ENCODE data around the gene CUTA.
"Not testable (repeated sequence)": the region's sequence is repeated elsewhere in the genome, so short reads cannot be mapped to it uniquely, and the experiment has no call there.

CUTA gene

DNA sequence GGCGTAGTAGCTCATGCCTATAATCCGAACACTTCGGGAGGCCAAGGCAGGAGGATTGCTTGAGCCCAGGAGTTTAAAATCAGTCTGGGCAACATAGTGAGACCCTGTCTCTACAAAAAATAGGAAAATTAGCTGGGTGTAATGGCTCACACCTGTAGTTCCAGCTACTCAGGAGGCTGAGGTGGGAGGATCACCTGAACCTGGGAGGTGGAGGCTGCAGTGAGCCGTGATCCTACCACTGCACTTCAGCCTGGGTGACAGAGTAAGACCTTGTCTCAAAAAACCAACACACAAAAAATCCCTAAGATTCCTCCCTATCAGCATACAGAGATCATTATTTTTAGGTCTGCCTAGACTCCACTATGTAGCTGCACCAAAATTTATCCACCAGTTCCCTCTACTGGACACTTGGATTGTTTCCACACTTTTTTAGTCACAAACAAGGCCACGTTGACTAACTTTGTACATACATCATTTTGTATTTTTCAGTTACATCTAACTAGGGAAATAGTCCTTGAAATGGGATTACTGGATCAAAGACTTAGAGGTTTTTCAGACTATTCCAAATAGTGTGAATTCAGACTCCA is 10.7 kb downstream of the CUTA start:
- H3K4me1 Mint-ChIP-seq, result peaks cover 23% of the 10 kb centered on the region
- DNase-seq, result no peak
- H3K36me3 Mint-ChIP-seq (ENCODE audit: low read depth), result peaks cover 35% of the 10 kb centered on the region
- H3K9me3 Mint-ChIP-seq, result no peaks in the 10 kb centered on the region
- no peak overlapping the region for H3K27ac Mint-ChIP-seq
- TF ChIP-seq, protein P1, sequence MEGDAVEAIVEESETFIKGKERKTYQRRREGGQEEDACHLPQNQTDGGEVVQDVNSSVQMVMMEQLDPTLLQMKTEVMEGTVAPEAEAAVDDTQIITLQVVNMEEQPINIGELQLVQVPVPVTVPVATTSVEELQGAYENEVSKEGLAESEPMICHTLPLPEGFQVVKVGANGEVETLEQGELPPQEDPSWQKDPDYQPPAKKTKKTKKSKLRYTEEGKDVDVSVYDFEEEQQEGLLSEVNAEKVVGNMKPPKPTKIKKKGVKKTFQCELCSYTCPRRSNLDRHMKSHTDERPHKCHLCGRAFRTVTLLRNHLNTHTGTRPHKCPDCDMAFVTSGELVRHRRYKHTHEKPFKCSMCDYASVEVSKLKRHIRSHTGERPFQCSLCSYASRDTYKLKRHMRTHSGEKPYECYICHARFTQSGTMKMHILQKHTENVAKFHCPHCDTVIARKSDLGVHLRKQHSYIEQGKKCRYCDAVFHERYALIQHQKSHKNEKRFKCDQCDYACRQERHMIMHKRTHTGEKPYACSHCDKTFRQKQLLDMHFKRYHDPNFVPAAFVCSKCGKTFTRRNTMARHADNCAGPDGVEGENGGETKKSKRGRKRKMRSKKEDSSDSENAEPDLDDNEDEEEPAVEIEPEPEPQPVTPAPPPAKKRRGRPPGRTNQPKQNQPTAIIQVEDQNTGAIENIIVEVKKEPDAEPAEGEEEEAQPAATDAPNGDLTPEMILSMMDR (IDR thresholded peaks at IDR 0.05), result peak; percentile 23
- no peak overlapping the region for H3K4me3 Mint-ChIP-seq
- peaks cover 3% of the 10 kb centered on the region for H3K27me3 Mint-ChIP-seq (ENCODE audit: low read depth, poor library complexity)

DNA sequence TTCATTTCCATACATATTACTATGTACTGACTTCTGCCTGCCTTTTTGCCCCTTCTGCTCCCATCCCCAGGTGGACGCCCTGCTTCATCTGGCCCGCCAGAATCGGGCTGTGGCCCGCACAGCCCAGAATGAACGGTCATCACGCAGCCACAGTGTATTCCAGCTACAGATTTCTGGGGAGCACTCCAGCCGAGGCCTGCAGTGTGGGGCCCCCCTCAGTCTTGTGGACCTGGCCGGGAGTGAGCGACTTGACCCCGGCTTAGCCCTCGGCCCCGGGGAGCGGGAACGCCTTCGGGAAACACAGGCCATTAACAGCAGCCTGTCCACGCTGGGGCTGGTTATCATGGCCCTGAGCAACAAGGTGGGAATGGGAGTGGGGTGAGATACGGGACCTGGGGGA is 11.8 kb downstream of the CUTA start:
- TF ChIP-seq, protein P1 (IDR thresholded peaks at IDR 0.05), result no peak
- peaks cover 35% of the 10 kb centered on the region for H3K36me3 Mint-ChIP-seq (ENCODE audit: low read depth)
- no peak for DNase-seq
- H3K4me1 Mint-ChIP-seq, result peaks cover 15% of the 10 kb centered on the region
- peaks cover 3% of the 10 kb centered on the region for H3K27me3 Mint-ChIP-seq (ENCODE audit: low read depth, poor library complexity)
- H3K27ac Mint-ChIP-seq, result no peak overlapping the region
- no peaks in the 10 kb centered on the region for H3K9me3 Mint-ChIP-seq
- H3K4me3 Mint-ChIP-seq, result no peak overlapping the region

DNA sequence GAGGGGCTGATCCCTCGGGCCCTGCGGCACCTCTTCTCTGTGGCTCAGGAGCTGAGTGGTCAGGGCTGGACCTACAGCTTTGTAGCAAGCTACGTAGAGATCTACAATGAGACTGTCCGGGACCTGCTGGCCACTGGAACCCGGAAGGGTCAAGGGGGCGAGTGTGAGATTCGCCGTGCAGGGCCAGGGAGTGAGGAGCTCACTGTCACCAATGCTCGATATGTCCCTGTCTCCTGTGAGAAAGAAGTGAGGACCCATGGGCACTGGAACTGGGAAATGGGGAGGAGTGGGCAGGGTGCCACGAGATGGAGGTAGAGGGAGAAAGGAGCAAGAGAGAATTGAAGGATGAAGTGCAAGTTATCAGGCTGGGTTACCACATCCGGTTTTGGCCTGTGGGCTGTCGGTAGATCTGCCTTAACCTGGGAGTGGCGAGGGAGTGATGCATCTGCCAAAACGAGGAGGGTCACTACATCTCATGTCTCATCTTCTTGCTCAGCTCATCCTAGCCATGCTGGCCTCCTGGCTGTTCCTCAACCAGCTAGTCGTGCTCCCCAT is 12.4 kb downstream of the CUTA start:
- TF ChIP-seq, protein P1 (IDR thresholded peaks at IDR 0.05), result no peak
- no peak for DNase-seq
- Mint-ChIP-seq H3K27me3 (ENCODE audit: low read depth, poor library complexity) (peaks cover 3% of the 10 kb centered on the region), H3K9me3 (no peaks in the 10 kb centered on the region), H3K36me3 (ENCODE audit: low read depth) (peaks cover 41% of the 10 kb centered on the region), H3K4me1 (peaks cover 15% of the 10 kb centered on the region), H3K4me3 (no peak overlapping the region), H3K27ac (peak overlapping the region; percentile 39)

DNA sequence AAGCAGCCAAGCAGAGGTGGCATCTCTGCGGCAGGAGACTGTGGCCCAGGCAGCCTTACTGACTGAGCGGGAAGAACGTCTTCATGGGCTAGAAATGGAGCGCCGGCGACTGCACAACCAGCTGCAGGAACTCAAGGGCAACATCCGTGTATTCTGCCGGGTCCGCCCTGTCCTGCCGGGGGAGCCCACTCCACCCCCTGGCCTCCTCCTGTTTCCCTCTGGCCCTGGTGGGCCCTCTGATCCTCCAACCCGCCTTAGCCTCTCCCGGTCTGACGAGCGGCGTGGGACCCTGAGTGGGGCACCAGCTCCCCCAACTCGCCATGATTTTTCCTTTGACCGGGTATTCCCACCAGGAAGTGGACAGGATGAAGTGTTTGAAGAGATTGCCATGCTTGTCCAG is 13.0 kb downstream of the CUTA start:
- Mint-ChIP-seq H3K4me3 (no peak overlapping the region), H3K4me1 (peaks cover 12% of the 10 kb centered on the region)
- TF ChIP-seq, protein P1 (IDR thresholded peaks at IDR 0.05), result no peak

DNA sequence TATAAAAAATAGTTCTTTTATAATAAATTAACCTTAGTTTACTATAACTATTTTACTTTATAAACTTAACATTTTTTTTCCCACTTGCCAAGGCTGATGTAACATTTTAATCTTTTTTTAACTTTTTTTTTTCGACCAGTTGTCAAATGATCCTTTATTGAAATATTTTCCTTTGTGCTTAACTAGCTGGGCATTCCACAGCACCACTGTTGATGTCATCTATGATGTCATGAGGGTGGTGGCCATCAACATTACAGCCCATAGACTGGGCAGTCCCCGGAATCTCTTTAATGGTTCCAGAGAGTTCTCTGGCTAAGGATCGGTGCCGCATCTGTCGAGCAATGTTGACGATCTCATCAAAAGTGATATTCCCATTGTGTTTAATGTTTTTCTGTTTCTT is 18.0 kb downstream of the CUTA start:
- Mint-ChIP-seq H3K4me1 (peaks cover 19% of the 10 kb centered on the region), H3K36me3 (ENCODE audit: low read depth) (peaks cover 61% of the 10 kb centered on the region)
- DNase-seq; H3K27ac Mint-ChIP-seq; H3K9me3 Mint-ChIP-seq; H3K4me3 Mint-ChIP-seq; H3K27me3 Mint-ChIP-seq (ENCODE audit: low read depth, poor library complexity): not testable (repeated sequence)

More for the DNA sequence above, 13.0 kb downstream of the CUTA start:
- Mint-ChIP-seq H3K36me3 (ENCODE audit: low read depth) (peaks cover 46% of the 10 kb centered on the region), H3K27ac (no peak overlapping the region), H3K9me3 (no peaks in the 10 kb centered on the region), H3K27me3 (ENCODE audit: low read depth, poor library complexity) (peaks cover 3% of the 10 kb centered on the region)
- DNase-seq, result no peak

DNA sequence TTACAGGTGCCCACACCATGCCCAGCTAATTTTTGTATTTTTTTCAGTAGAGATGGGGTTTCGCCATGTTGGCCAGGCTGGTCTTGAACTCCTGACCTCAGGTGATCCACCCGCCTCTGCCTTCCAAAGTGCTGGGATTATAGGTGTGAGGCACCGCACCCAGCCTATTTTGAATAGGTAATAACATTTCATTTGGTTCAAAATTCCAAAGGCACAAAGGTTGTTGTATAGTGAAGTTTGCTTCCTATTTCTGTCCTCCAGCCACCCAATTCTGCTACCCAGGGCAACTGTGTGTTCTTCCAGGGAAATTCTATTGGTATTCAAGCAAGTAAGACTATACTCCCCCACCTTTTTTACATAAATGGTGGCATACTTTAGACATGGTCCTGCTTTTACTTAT is 19.3 kb downstream of the CUTA start:
- peaks cover 32% of the 10 kb centered on the region for H3K4me1 Mint-ChIP-seq
- DNase-seq; H3K4me3 Mint-ChIP-seq; H3K9me3 Mint-ChIP-seq; H3K27ac Mint-ChIP-seq; H3K27me3 Mint-ChIP-seq (ENCODE audit: low read depth, poor library complexity): not testable (repeated sequence)
- H3K36me3 Mint-ChIP-seq (ENCODE audit: low read depth), result peaks cover 53% of the 10 kb centered on the region

DNA sequence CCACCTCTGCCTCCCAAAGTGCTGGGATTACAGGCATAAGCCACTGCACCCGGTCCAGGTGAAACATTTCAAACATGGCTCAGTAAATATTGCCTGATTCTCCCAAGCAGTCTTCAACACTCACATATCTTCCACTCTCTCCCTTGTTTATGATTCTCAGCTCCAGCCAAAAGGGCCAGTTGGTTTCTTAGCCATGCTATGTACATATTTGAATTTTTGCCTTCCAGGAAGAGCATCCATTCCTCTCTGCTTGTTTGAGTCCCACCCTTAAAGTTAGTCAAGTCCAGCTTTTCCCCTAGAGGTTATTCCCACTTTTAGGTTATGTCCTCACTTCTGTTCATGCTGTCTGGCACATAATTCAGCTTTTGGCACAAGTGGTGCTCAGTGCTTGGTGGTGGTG is 20.4 kb downstream of the CUTA start:
- Mint-ChIP-seq H3K9me3 (no peaks in the 10 kb centered on the region), H3K36me3 (ENCODE audit: low read depth) (peaks cover 54% of the 10 kb centered on the region), H3K4me3 (no peak overlapping the region), H3K27me3 (ENCODE audit: low read depth, poor library complexity) (no peaks in the 10 kb centered on the region), H3K4me1 (peaks cover 40% of the 10 kb centered on the region), H3K27ac (peak overlapping the region; percentile 57)
- no peak for DNase-seq
- TF ChIP-seq, protein P1 (IDR thresholded peaks at IDR 0.05), result no peak
